Measurements from ENCODE around the gene SRI.

- no peak for TF ChIP-seq POLR2A (IDR thresholded peaks at IDR 0.05)
- TF ChIP-seq, protein P1, sequence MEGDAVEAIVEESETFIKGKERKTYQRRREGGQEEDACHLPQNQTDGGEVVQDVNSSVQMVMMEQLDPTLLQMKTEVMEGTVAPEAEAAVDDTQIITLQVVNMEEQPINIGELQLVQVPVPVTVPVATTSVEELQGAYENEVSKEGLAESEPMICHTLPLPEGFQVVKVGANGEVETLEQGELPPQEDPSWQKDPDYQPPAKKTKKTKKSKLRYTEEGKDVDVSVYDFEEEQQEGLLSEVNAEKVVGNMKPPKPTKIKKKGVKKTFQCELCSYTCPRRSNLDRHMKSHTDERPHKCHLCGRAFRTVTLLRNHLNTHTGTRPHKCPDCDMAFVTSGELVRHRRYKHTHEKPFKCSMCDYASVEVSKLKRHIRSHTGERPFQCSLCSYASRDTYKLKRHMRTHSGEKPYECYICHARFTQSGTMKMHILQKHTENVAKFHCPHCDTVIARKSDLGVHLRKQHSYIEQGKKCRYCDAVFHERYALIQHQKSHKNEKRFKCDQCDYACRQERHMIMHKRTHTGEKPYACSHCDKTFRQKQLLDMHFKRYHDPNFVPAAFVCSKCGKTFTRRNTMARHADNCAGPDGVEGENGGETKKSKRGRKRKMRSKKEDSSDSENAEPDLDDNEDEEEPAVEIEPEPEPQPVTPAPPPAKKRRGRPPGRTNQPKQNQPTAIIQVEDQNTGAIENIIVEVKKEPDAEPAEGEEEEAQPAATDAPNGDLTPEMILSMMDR (IDR thresholded peaks at IDR 0.05), result no peak
Measured at GRCh38 chr7:88165697-88166096, 54.1 kb downstream of the SRI start.

Data from uterus (tissue), 2 donors.